ENCODE data around the gene TBX15.
"Not testable (repeated sequence)": the region's sequence is repeated elsewhere in the genome, so short reads cannot be mapped to it uniquely, and the experiment has no call there.

- TF ChIP-seq EZH2, CTCF (IDR thresholded peaks at IDR 0.05): not testable (repeated sequence)
Observed at GRCh38 chr1:118916346-118916745, 71.8 kb downstream of the TBX15 start.
